Right ventricle myocardium superior (tissue), 1 donor: Measurements from ENCODE around the gene COL15A1. TPM values are rescaled to one million over a fixed set of nuclear protein-coding genes. Genes with fewer than 3 reads are reported as not detected.

Experiments
- ATAC-seq: fragments of 200-7000 bp; cut with Tn5 transposase; one replicate; pipeline ENCODE4 v1.9.1; 2020; ENCODE audit warnings: mild to moderate bottlenecking; ENCODE audit not compliant: poor library complexity
- DNase-seq: peaks from one replicate; pipeline ENCODE4 v3.0.0-alpha.2; 2020
- intact Hi-C: fragments of 100-400 bp; cut with DNase I; formaldehyde crosslinking; loops from one replicate; pipeline ENCODE4 v1.11.2; 2022
- total RNA-seq: library from RNA; stranded (reverse); fragmentation: NEBNext Ultra II Directional; extraction: Animal tissue kit (Norgen Biotek cat#: 25700); gene quantifications from one replicate; pipeline ENCODE4 v1.2.1, GENCODE V29; 2021
- donor health status: DM: no; HTN: yes; CAD: no; lungs with severe emphysema.

COL15A1 gene
- total RNA-seq, 1 donor from 2014 or later: 55.9 TPM

- ATAC-seq (no peak), DNase-seq (no peak)
- intact Hi-C loops: no loop called here
Observed at GRCh38 chr9:98980291-98980690, 36.6 kb downstream of the COL15A1 start.

DNA sequence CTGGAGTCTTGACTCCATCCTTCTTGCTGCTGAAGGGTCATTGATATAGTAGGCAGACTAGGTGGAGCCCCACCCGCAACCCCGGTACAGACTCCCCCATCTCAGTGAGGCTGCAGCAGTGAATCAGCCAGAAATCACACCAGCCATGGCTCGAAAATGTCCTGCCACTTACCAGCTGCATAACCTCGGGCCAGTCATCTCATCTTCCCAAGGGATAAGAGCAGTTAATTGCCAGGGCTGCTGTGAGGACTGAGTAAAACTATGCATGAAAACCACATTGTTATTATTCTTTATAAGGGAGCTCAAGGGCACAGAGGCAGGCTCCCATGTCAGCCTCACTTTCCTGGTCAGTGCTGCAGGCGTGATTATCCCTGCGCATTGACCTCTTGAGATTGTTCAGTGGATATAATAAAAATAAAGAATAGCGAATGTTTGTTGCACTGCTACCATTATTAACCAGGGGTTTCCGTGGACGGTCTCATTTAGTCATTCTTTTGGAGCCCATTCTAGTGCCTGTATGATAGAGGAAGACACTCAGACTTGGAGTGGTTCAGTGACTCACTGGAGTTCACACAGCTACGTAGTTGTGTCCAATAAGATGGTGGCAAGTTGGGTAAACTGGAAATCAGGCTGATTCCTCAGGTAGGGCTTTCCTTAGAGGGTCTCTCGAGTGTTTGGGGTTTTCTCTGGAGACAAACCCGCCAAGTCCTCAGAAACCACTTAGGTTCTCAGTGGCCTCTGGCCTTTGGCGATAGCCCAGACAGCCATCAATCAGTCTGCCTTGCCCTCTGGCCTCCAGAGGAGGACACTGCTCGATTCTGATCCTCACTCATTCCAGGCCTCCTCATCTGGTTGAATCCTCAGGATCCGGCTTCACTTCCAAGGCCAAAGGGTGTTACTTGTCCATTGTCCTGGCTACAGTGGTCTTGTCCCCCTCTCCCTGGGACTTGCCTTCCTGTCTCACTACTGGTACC lies 39.9 kb downstream of the COL15A1 start:
- ATAC-seq (peak; percentile 40), DNase-seq (no peak)
- intact Hi-C loops: no loop called here

- DNase-seq: no peak
- intact Hi-C loops: no loop called here
- no peak for ATAC-seq
Observed at GRCh38 chr9:98985596-98985995, 41.9 kb downstream of the COL15A1 start.

GRCh38 chr9:98986866-98987651 lies 43.4 kb downstream of the COL15A1 start:
- DNase-seq (no peak), ATAC-seq (peak; percentile 26)
- intact Hi-C loops: no loop called here

GRCh38 chr9:98989036-98990000 lies 45.6 kb downstream of the COL15A1 start:
- intact Hi-C loops: no loop called here
- ATAC-seq: peak; percentile 79
- peak; percentile 80 for DNase-seq

- DNase-seq (no peak), ATAC-seq (no peak)
- intact Hi-C loops: no loop called here
Observed at GRCh38 chr9:98990181-98990870, 46.6 kb downstream of the COL15A1 start.

- ATAC-seq (no peak), DNase-seq (no peak)
- intact Hi-C loops: no loop called here
Observed at GRCh38 chr9:98992107-98992884, 48.6 kb downstream of the COL15A1 start.

- ATAC-seq (no peak), DNase-seq (no peak)
- intact Hi-C loops: no loop called here
Observed at GRCh38 chr9:98992885-98993569, 49.3 kb downstream of the COL15A1 start.

DNA sequence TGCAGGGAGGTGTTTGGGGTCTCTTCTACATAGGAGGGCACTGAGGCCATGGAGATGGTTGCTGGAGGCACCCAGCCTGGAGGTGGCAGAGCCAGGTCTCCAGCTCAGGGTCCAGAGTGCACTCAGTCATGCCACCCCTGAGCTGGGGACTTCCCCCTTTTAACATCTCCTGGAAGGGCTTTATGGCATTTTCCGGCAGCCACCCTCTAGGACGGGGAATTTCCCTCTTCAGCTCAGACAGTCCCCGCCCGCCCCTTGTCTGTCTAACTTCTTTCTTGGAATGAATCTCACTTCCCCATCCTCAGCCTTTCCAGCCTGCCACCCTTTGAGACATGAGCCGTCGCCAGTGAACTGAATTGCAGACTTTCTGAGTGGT lies 49.9 kb downstream of the COL15A1 start:
- ATAC-seq (no peak), DNase-seq (peak; percentile 70)
- intact Hi-C loops: no loop called here

GRCh38 chr9:98994172-98995058 lies 50.7 kb downstream of the COL15A1 start:
- intact Hi-C loops: loop anchor here (5.0 kb wide), 1 partner anchor 132 kb away; no protein-coding TSS in a partner anchor
- no peak for DNase-seq
- no peak for ATAC-seq

GRCh38 chr9:98995059-98995671 lies 51.5 kb downstream of the COL15A1 start:
- DNase-seq (peak; percentile 85), ATAC-seq (peak; percentile 50)
- intact Hi-C loops: loop anchor here (5.0 kb wide), 1 partner anchor 133 kb away; no protein-coding TSS in a partner anchor

- intact Hi-C loops: loop anchor here (5.0 kb wide), 1 partner anchor 134 kb away; no protein-coding TSS in a partner anchor
- no peak for DNase-seq
- ATAC-seq: no peak
Observed at GRCh38 chr9:98995971-98996504, 52.3 kb downstream of the COL15A1 start.

GRCh38 chr9:98997604-98998003 lies 53.9 kb downstream of the COL15A1 start:
- peak; percentile 32 for ATAC-seq

GRCh38 chr9:98998441-98999151 lies 54.9 kb downstream of the COL15A1 start:
- intact Hi-C loops: loop anchor here (2.0 to 5.0 kb wide), 2 partner anchors 136 to 150 kb away; no protein-coding TSS in a partner anchor
- ATAC-seq (peak; percentile 85), DNase-seq (peak; percentile 91)

More at GRCh38 chr9:98997604-98998003, 53.9 kb downstream of the COL15A1 start:
- DNase-seq: no peak
- intact Hi-C loops: loop anchor here (2.0 to 5.0 kb wide), 2 partner anchors 135 to 149 kb away; no protein-coding TSS in a partner anchor
